Testis (tissue), 2 donors: ENCODE data around the gene SMC1B.

Experiments used
- CTCF ChIP-seq, 3 experiments: fragments of 450-650 bp in 2 of 3; fragments of 200-600 bp in 1 of 3; sonication (generic) in 1 of 3; IDR thresholded peaks; one replicate each; pipeline ENCODE4 v1.5.1; 2016 to 2019; ENCODE audit warnings: antibody characterized with exemption in 3 of 3, mild to moderate bottlenecking in 2 of 3, moderate library complexity in 1 of 3
- POLR2A ChIP-seq: fragments of 450-650 bp; IDR thresholded peaks from one replicate; pipeline ENCODE4 v1.6.1; 2017; ENCODE audit warnings: antibody characterized with exemption, mild to moderate bottlenecking, moderate library complexity

- no peak for TF ChIP-seq CTCF (IDR thresholded peaks at IDR 0.05)
- no peak for TF ChIP-seq POLR2A
Observed at GRCh38 chr22:45330548-45330947, 82.9 kb downstream of the SMC1B start.
